Right lobe of liver (tissue), 4 donors: Measurements from ENCODE around the gene RPS19.

ENCODE experiments used
- POLR2A ChIP-seq: fragments of 450-650 bp; IDR thresholded peaks from one replicate; pipeline ENCODE4 v1.6.1; 2017; ENCODE audit warnings: antibody characterized with exemption, mild to moderate bottlenecking
- TF ChIP-seq, protein P1 (sequence below), 4 donors: fragments of 200-600 bp in 3 of 4; fragments of 450-650 bp in 1 of 4; IDR thresholded peaks; one replicate each; pipeline versions ENCODE4 v1.5.1 to v1.8.0; 2016 to 2022; ENCODE audit warnings: antibody characterized with exemption in 4 of 4, mild to moderate bottlenecking in 2 of 4
- donor health status: DM: no; HTN: no; CAD: no.
- donor health status: DM: no; HTN: no; CAD: no.
- donor health status: DM: no; HTN: yes; CAD: no.

DNA sequence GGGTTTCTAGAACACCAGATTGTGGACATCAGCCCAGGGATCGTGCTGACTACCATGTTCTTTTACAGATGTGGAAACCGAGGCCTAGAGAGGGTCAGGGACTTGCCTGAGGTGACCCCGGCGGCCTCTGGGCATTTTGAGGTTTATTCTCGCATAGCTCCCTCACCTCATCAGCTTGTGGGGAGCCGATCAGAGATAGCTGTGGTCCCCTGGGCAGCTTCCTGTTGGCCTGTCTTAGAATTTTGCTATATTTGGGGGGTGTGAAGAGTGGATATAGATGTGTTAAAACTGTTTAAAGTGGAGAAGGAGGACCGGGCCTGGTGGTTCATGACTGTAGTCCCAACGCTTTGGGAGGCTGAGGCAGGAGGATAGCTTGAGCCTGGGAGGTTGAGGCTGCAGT, 29.8 kb downstream of the RPS19 start:
- TF ChIP-seq, protein P1, sequence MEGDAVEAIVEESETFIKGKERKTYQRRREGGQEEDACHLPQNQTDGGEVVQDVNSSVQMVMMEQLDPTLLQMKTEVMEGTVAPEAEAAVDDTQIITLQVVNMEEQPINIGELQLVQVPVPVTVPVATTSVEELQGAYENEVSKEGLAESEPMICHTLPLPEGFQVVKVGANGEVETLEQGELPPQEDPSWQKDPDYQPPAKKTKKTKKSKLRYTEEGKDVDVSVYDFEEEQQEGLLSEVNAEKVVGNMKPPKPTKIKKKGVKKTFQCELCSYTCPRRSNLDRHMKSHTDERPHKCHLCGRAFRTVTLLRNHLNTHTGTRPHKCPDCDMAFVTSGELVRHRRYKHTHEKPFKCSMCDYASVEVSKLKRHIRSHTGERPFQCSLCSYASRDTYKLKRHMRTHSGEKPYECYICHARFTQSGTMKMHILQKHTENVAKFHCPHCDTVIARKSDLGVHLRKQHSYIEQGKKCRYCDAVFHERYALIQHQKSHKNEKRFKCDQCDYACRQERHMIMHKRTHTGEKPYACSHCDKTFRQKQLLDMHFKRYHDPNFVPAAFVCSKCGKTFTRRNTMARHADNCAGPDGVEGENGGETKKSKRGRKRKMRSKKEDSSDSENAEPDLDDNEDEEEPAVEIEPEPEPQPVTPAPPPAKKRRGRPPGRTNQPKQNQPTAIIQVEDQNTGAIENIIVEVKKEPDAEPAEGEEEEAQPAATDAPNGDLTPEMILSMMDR (IDR thresholded peaks at IDR 0.05) = no peak
- TF ChIP-seq POLR2A = no peak
